Measurements from ENCODE around the gene KCNT1. TPM values are rescaled to one million over a fixed set of nuclear protein-coding genes. Genes with fewer than 3 reads are reported as not detected.

Gene KCNT1
- total RNA-seq: not detected in 2 replicates

DNA sequence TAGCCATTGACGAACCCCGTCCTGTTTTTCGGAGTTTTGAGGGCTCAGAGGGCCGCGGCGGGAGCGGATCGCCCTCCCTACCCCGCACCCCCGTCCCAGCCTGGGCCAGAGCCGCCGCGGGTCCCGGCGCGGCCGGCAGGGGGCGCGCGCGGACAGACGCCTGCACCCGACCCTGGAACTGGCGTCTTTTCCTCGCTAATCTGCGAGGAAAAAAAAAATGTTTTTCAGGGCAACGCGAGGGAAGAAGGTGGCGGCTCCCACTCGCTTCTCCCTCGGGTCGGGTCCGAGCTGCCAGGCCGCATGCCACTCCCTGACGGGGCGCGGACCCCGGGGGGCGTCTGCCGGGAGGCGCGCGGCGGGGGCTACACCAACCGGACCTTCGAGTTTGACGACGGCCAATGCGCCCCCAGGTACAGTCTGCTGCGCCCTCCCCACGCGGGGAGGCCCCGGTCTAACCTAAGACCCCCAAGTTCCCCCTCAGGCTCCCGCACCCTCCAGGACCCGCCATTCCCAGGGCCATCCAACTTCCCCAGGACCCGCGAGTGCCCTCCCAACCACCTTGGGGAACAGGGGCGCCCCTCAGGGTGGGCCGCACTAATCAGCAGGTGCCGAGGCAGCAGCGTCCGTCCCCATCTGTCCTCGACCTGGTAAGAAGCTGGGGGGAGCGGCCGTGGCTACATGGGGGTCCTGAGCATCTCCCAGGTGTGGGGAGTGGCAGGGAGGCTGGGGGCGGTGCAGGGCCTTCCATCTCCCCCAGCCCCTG is at the start of gene KCNT1:
TSS of gene KCNT1 (plus strand) at position 227 of the 763 bp plus-strand sequence. CDS start at position 301, 74 bp downstream.

DNA sequence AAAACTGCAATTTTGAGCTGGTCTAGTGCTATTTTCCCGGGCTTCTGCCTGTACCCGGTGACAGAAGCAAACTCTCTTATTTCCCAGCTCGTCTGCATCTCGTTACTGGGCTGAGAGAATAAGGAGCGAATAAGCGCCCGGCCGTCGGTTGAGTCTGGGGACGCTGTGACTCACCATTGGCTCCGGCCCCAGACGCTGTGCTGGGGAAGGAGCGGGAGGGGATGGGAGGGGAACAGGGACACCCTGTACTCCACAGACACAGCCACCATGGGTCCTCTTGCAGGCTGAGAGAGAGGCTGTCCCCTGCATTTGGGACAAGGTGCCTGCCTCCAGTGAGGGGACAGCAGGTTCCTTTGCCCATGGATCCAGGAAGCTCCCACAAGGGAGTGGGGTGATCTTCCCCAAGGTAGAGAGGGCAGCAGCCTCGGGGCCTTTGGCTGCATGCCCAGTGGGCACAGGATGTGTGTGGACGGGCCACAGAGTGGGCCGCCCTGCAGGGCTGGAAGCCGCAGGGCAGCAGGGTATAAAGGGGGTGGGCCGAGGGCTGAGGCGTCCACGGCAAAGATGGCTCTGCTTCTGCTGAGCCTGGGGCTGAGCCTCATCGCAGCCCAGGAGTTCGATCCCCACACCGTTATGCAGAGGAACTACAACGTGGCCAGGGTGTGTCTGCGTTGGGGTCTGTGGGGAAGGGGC is 39.1 kb upstream of the KCNT1 start, which contains the start of gene LCN9:
TSS of gene LCN9 (plus strand) at position 552 of the 693 bp plus-strand sequence. CDS start at position 565, 13 bp downstream.

DNA sequence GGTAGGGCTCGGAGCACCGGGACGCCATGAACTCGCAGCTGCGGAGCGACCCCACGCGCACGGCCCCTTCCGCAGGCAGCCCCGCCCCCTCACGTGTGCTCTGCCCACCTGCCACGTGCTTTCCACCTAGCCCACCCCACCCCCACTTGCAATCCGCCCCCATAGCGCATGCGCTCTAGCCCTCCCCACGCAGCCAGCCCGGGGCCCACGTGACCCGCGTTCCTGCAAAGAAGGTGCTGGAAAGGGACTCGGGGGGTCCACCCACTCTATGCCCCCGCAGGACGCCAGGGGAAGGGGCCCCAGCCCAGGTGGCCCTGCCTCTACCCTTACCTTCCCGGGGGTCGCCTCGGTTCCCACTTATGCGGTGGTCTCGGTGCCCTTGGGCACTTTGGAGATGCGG is 2.5 kb upstream of the KCNT1 start, which contains the start of gene SOHLH1:
TSS of gene SOHLH1 (minus strand) at position 42 of the 400 bp plus-strand sequence. CDS start at position 28, 14 bp downstream.

Other genes with a start within 250 kb of the KCNT1 start
- gene PPP1R26, start 222.4 kb upstream of the KCNT1 start, total RNA-seq: 13.4 and 15.6 TPM in 2 replicates
- 13.8 and 13.9 TPM in 2 replicates for gene MRPS2, start 201.5 kb upstream of the KCNT1 start, total RNA-seq
- gene LCN1, start 180.7 kb upstream of the KCNT1 start, total RNA-seq: 0.20 and 0.43 TPM in 2 replicates
- not detected in 2 replicates for gene OBP2A, start 156.1 kb upstream of the KCNT1 start, total RNA-seq
- not detected in 2 replicates for gene PAEP, start 140.4 kb upstream of the KCNT1 start, total RNA-seq
- not detected in 2 replicates for gene GLT6D1, start 62.6 kb upstream of the KCNT1 start, total RNA-seq
- gene LCN9, start 38.9 kb upstream of the KCNT1 start, total RNA-seq: not detected in 2 replicates
- gene SOHLH1, start 2.7 kb upstream of the KCNT1 start, total RNA-seq: not detected in 2 replicates
- gene CAMSAP1, start 205.4 kb downstream of the KCNT1 start, total RNA-seq: 18.8 and 28.2 TPM in 2 replicates